Hepatocyte (in vitro differentiated cells): ENCODE results near the gene TOP2B. TPM values are rescaled to one million over a fixed set of nuclear protein-coding genes. Genes with fewer than 3 reads are reported as not detected.

ENCODE experiments used
- DNase-seq: peaks from one replicate; pipeline ENCODE4 v3.0.0-alpha.2; 2016; ENCODE audit warnings: low spot score
- H2AFZ ChIP-seq: fragments of 200-600 bp; sonication (generic); 2 replicates; pipeline ENCODE4 v1.6.0; 2016; ENCODE audit warnings: antibody characterized with exemption, mild to moderate bottlenecking
- H3K27ac ChIP-seq: fragments of 200-600 bp; sonication (generic); 2 replicates; pipeline ENCODE4 v1.5.1; 2016; ENCODE audit warnings: mild to moderate bottlenecking
- H3K27me3 ChIP-seq: fragments of 200-600 bp; sonication (generic); 2 replicates; pipeline ENCODE4 v1.6.1; 2016
- H3K36me3 ChIP-seq: fragments of 200-600 bp; sonication (generic); replicated peaks from 2 replicates; pipeline ENCODE4 v1.5.1; 2016; ENCODE audit warnings: low read depth; ENCODE audit not compliant: insufficient read depth
- H3K4me1 ChIP-seq: fragments of 200-600 bp; sonication (generic); 2 replicates; pipeline ENCODE4 v1.5.1; 2016; ENCODE audit warnings: mild to moderate bottlenecking, moderate library complexity; ENCODE audit not compliant: insufficient read depth
- H3K4me2 ChIP-seq: fragments of 200-600 bp; sonication (generic); 2 replicates; pipeline ENCODE4 v1.6.0; 2016
- H3K4me3 ChIP-seq: fragments of 200-600 bp; sonication (generic); 2 replicates; pipeline ENCODE4 v1.5.1; 2016; ENCODE audit warnings: mild to moderate bottlenecking
- H3K79me2 ChIP-seq: fragments of 200-600 bp; sonication (generic); 2 replicates; pipeline ENCODE4 v1.6.0; 2017; ENCODE audit warnings: mild to moderate bottlenecking
- H3K9me2 ChIP-seq: fragments of 200-600 bp; sonication (generic); replicated peaks from 2 replicates; pipeline ENCODE4 v1.6.0; 2017; ENCODE audit warnings: mild to moderate bottlenecking; ENCODE audit not compliant: insufficient read depth
- H3K9me3 ChIP-seq: fragments of 200-600 bp; sonication (generic); 2 replicates; pipeline ENCODE4 v1.5.1; 2016; ENCODE audit warnings: low read depth, mild to moderate bottlenecking
- H4K20me1 ChIP-seq: fragments of 200-600 bp; sonication (generic); 2 replicates; pipeline ENCODE4 v1.6.0; 2016; ENCODE audit warnings: mild to moderate bottlenecking; ENCODE audit not compliant: insufficient read depth, poor library complexity, severe bottlenecking
- EZH2 ChIP-seq: fragments of 200-600 bp; sonication (generic); IDR thresholded peaks from 2 replicates; pipeline ENCODE4 v1.6.1; 2016; ENCODE audit warnings: antibody characterized with exemption, mild to moderate bottlenecking, borderline replicate concordance
- EZH2phosphoT487 ChIP-seq: fragments of 200-600 bp; sonication (generic); IDR thresholded peaks from one replicate; pipeline ENCODE4 v1.6.1; 2018; ENCODE audit warnings: antibody characterized with exemption, mild to moderate bottlenecking, low read depth, moderate library complexity; ENCODE audit not compliant: unreplicated experiment, severe bottlenecking
- WGBS: methylation state at CpG from one replicate; pipeline ENCODE4 v1.1.6; 2016; ENCODE audit warnings: low lambda C conversion rate; ENCODE audit errors: missing lambda C conversion rate; 5-methylcytosine and 5-hydroxymethylcytosine counted together
- polyA plus RNA-seq: library from polyadenylated mRNA; unstranded; fragments of >200 nt; fragmentation: Nextera tagmentation; extraction: Ambion mirVana; gene quantifications from 2 replicates; pipeline ENCODE4 v1.2.1, GENCODE V29; 2016
- total RNA-seq: library from RNA; depleted of rRNA; stranded (reverse); fragments of >200 nt; gene quantifications from 2 replicates; pipeline ENCODE4 v1.2.3, GENCODE V29; 2014
- TF ChIP-seq, protein P1 (sequence below): fragments of 200-600 bp; sonication (generic); IDR thresholded peaks from 2 replicates; pipeline ENCODE4 v1.5.1; 2016; ENCODE audit warnings: antibody characterized with exemption, mild to moderate bottlenecking; ENCODE audit not compliant: poor library complexity

The TOP2B gene
- total and polyA plus RNA-seq, 2 experiments from 2014 or later, result 49.5 to 109 TPM

DNA sequence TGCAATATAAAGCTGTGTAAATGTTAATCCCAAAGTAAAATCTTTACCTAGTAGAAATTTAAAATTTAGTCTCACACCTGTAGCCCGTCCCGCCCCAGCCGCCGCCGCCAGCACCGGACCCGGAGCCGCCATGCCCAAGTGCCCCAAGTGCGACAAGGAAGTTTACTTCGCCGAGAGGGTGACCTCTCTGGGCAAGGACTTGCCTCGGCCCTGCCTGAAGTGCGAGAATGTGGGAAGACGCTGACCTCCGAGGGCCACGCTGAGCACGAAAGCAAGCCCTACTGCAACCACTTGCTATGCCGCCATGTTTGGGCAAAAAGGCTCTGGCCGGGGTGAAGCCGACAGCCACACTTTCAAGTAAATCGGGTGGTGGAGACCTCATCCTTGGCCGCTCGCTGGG is 22.1 kb upstream of the TOP2B start:
- Histone ChIP-seq H3K4me3 (no peak overlapping the region), H3K4me2 (no peak overlapping the region), H3K27ac (no peak overlapping the region), H3K4me1 (no peaks in the 10 kb centered on the region), H2AFZ (no peak overlapping the region), H3K9me2 (no peaks in the 10 kb centered on the region), H3K27me3 (no peaks in the 10 kb centered on the region), H4K20me1 (no peaks in the 10 kb centered on the region), H3K79me2 (no peaks in the 10 kb centered on the region), H3K36me3 (no peaks in the 10 kb centered on the region), H3K9me3 (no peaks in the 10 kb centered on the region)
- TF ChIP-seq, protein P1, sequence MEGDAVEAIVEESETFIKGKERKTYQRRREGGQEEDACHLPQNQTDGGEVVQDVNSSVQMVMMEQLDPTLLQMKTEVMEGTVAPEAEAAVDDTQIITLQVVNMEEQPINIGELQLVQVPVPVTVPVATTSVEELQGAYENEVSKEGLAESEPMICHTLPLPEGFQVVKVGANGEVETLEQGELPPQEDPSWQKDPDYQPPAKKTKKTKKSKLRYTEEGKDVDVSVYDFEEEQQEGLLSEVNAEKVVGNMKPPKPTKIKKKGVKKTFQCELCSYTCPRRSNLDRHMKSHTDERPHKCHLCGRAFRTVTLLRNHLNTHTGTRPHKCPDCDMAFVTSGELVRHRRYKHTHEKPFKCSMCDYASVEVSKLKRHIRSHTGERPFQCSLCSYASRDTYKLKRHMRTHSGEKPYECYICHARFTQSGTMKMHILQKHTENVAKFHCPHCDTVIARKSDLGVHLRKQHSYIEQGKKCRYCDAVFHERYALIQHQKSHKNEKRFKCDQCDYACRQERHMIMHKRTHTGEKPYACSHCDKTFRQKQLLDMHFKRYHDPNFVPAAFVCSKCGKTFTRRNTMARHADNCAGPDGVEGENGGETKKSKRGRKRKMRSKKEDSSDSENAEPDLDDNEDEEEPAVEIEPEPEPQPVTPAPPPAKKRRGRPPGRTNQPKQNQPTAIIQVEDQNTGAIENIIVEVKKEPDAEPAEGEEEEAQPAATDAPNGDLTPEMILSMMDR, result no peak
- TF ChIP-seq EZH2phosphoT487 (no peak), EZH2 (no peak)
- 97% methylated on average over 23 of the region's 23 CpGs for WGBS
- no peak for DNase-seq

- H3K9me2 ChIP-seq, result no peaks in the 10 kb centered on the region
- no peaks in the 10 kb centered on the region for H3K4me1 ChIP-seq
- H4K20me1 ChIP-seq, result no peaks in the 10 kb centered on the region
- H3K4me3 ChIP-seq, result no peak overlapping the region
- no peaks in the 10 kb centered on the region for H3K79me2 ChIP-seq
- TF ChIP-seq EZH2phosphoT487 (no peak), EZH2 (no peak)
- TF ChIP-seq, protein P1, result no peak
- no peaks in the 10 kb centered on the region for H3K27me3 ChIP-seq
- no peak overlapping the region for H3K4me2 ChIP-seq
- no peaks in the 10 kb centered on the region for H3K36me3 ChIP-seq
- DNase-seq, result no peak
- H3K27ac ChIP-seq, result no peak overlapping the region
- H2AFZ ChIP-seq, result no peak overlapping the region
- no peaks in the 10 kb centered on the region for H3K9me3 ChIP-seq
- 90% methylated on average over 2 of the region's 2 CpGs for WGBS
Observed at GRCh38 chr3:25683882-25684281, 19.2 kb upstream of the TOP2B start.

DNA sequence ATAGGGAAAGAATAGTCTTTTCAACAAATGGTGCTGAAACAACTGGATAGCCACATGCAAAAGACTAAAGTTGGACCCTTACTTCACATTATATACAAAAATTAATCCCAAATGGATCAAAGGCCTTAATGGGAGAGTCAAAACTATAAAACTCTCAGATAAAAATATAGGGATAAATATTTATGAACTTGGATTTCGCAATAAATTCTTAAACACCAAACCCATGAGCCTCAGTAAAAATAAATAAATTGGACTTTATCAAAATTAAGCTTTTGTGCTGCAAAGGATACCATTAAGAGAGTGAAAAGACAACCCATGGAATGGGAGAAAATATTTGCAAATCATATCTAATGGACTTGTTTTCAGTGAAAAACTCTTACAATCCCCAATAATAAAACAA is 18.7 kb upstream of the TOP2B start:
- TF ChIP-seq EZH2phosphoT487 (no peak), EZH2 (no peak)
- TF ChIP-seq, protein P1, result no peak
- H3K9me2 ChIP-seq, result no peaks in the 10 kb centered on the region
- no peaks in the 10 kb centered on the region for H3K36me3 ChIP-seq
- WGBS, result 89% methylated on average over 1 of the region's 1 CpG
- H4K20me1 ChIP-seq, result no peaks in the 10 kb centered on the region
- no peak overlapping the region for H3K27ac ChIP-seq
- no peaks in the 10 kb centered on the region for H3K27me3 ChIP-seq
- H3K4me2 ChIP-seq, result no peak overlapping the region
- no peaks in the 10 kb centered on the region for H3K79me2 ChIP-seq
- no peaks in the 10 kb centered on the region for H3K9me3 ChIP-seq
- H3K4me1 ChIP-seq, result no peaks in the 10 kb centered on the region
- H2AFZ ChIP-seq, result no peak overlapping the region
- H3K4me3 ChIP-seq, result no peak overlapping the region
- DNase-seq, result no peak
